Naive thymus-derived CD4-positive, alpha-beta T cell (primary cell): ENCODE measurements around the gene ATP9A. TPM values are rescaled to one million over a fixed set of nuclear protein-coding genes. Genes with fewer than 3 reads are reported as not detected.

Experiments
- ATAC-seq: fragments of 150-1000 bp; cut with Tn5 transposase; 2 replicates; pipeline ENCODE4 v1.10.0; 2021; ENCODE audit warnings: mild to moderate bottlenecking, moderate library complexity
- CTCF ChIA-PET: fragments of 350-600 bp; sonication (Branson Sonifier 250); formaldehyde crosslinking; loops from one replicate; lab custom pipeline; 2021; ENCODE audit warnings: antibody characterized with exemption; lab: Charles Lee
- POLR2A ChIA-PET: fragments of 350-600 bp; sonication (Branson Sonifier 250); formaldehyde crosslinking; loops from one replicate; lab custom pipeline; 2021; ENCODE audit warnings: antibody characterized with exemption, inconsistent platforms; lab: Charles Lee
- DNase-seq, 9 donors: peaks; one replicate each; pipeline versions ENCODE4 v3.0.0 to v3.0.0-alpha.2; 2020 to 2022; ENCODE audit warnings: mixed read lengths in 1 of 9
- H3K27ac ChIP-seq: one replicate; pipeline ENCODE4 v1.7.0; 2013; ENCODE audit warnings: mild to moderate bottlenecking, low read depth, low read length, moderate library complexity
- H3K27me3 ChIP-seq, 2 donors: one replicate each; pipeline ENCODE4 v1.7.0; 2013; ENCODE audit warnings: low read length in 2 of 2, mild to moderate bottlenecking in 2 of 2, moderate library complexity in 2 of 2; ENCODE audit not compliant: control insufficient read depth in 2 of 2, insufficient read depth in 2 of 2
- H3K36me3 ChIP-seq, 3 experiments: 1 replicate in 2 of 3; 2 replicates in 1 of 3; pipeline ENCODE4 v1.7.0; 2013; ENCODE audit warnings: low read length in 3 of 3, mild to moderate bottlenecking in 3 of 3, moderate library complexity in 1 of 3; ENCODE audit not compliant: insufficient read depth in 3 of 3, control insufficient read depth in 2 of 3
- H3K4me1 ChIP-seq, 2 donors: one replicate each; pipeline ENCODE4 v1.7.0; 2013; ENCODE audit warnings: low read length in 2 of 2, mild to moderate bottlenecking in 2 of 2, moderate library complexity in 1 of 2; ENCODE audit not compliant: control insufficient read depth in 2 of 2, insufficient read depth in 2 of 2
- H3K4me3 ChIP-seq: 2 replicates; pipeline ENCODE4 v1.7.0; 2013; ENCODE audit warnings: mild to moderate bottlenecking, low read length
- H3K9me3 ChIP-seq, 3 experiments: 1 replicate in 2 of 3; 2 replicates in 1 of 3; pipeline ENCODE4 v1.7.0; 2013; ENCODE audit warnings: low read length in 3 of 3; ENCODE audit not compliant: control insufficient read depth in 2 of 3
- H3K27ac Mint-ChIP-seq, 9 donors: one replicate each; pipeline ENCODE4 v1.8.0; 2020 to 2022; ENCODE audit warnings: mixed read lengths in 9 of 9, mild to moderate bottlenecking in 8 of 9, moderate library complexity in 5 of 9, inconsistent platforms in 2 of 9
- H3K27me3 Mint-ChIP-seq, 5 donors: one replicate each; pipeline ENCODE4 v1.8.0; 2021 to 2022; ENCODE audit warnings: mixed read lengths in 5 of 5, mild to moderate bottlenecking in 1 of 5
- H3K36me3 Mint-ChIP-seq, 5 donors: one replicate each; pipeline ENCODE4 v1.8.0; 2020 to 2022; ENCODE audit warnings: mixed read lengths in 5 of 5, mild to moderate bottlenecking in 3 of 5, inconsistent platforms in 1 of 5
- H3K4me1 Mint-ChIP-seq, 7 donors: one replicate each; pipeline ENCODE4 v1.8.0; 2020 to 2022; ENCODE audit warnings: mixed read lengths in 7 of 7, mild to moderate bottlenecking in 3 of 7, inconsistent platforms in 1 of 7
- H3K4me3 Mint-ChIP-seq, 10 donors: one replicate each; pipeline ENCODE4 v1.8.0; 2020 to 2022; ENCODE audit warnings: mild to moderate bottlenecking in 10 of 10, mixed read lengths in 10 of 10, moderate library complexity in 6 of 10, inconsistent platforms in 2 of 10
- H3K9me3 Mint-ChIP-seq, 11 donors: one replicate each; pipeline ENCODE4 v1.8.0; 2020 to 2022; ENCODE audit warnings: mixed read lengths in 11 of 11, mild to moderate bottlenecking in 4 of 11, inconsistent platforms in 1 of 11, moderate library complexity in 1 of 11
- intact Hi-C, 2 donors: fragments of 100-400 bp; cut with micrococcal nuclease; formaldehyde crosslinking; loops; one replicate each; pipeline ENCODE4 v1.15.1; 2023
- polyA plus RNA-seq, 2 donors: library from polyadenylated mRNA; unstranded; fragments of 300-500 nt; fragmentation: Illumina TruSeq; gene quantifications; one replicate each; pipeline ENCODE4 v1.2.3, GENCODE V29; 2021
- total RNA-seq, 6 experiments: library from RNA in 5 of 6; stranded (reverse) in 5 of 6; gene quantifications; 1 replicate in 5 of 6; 2 replicates in 1 of 6; pipeline ENCODE4 v1.2.3 and lab custom pipeline; 2021 to 2026

The ATP9A gene
- total and polyA plus RNA-seq, 7 experiments from 2014 or later = 0.05 to 2.0 (median 0.83) TPM; not detected in 3

- Histone ChIP-seq H3K27ac (no peak overlapping the region), H3K27me3 (no peaks in the 10 kb centered on the region), H3K9me3 (no peaks in the 10 kb centered on the region), H3K36me3 (no peaks in the 10 kb centered on the region), H3K4me3 (no peak overlapping the region), H3K4me1 (peaks cover 0 to 14% of the 10 kb centered on the region in 2 donors)
- Mint-ChIP-seq H3K27ac (no peak overlapping the region), H3K9me3 (no peaks in the 10 kb centered on the region), H3K27me3 (peaks cover 0 to 24% (median 3%) of the 10 kb centered on the region in 5 donors), H3K36me3 (no peaks in the 10 kb centered on the region), H3K4me1 (peaks cover 9 to 14% (median 11%) of the 10 kb centered on the region in 7 donors), H3K4me3 (no peak overlapping the region)
- intact Hi-C loops = no loop called here
- no peak for ATAC-seq
- DNase-seq = no peak
- POLR2A ChIA-PET = interaction anchor here (0.7 kb wide), 1 partner anchor 29 kb away, joined by 3 read pairs; no protein-coding TSS in a partner anchor
- CTCF ChIA-PET = no interaction called here
Observed at GRCh38 chr20:51668515-51668914, 99.7 kb downstream of the ATP9A start.

- Histone ChIP-seq H3K27ac (no peak overlapping the region), H3K36me3 (no peaks in the 10 kb centered on the region), H3K27me3 (no peaks in the 10 kb centered on the region), H3K4me1 (peaks cover 0 to 14% of the 10 kb centered on the region in 2 donors), H3K4me3 (no peak overlapping the region), H3K9me3 (no peaks in the 10 kb centered on the region)
- peak overlapping the region in 1 of 10 donors; percentile 20 for H3K4me3 Mint-ChIP-seq
- no peaks in the 10 kb centered on the region for H3K36me3 Mint-ChIP-seq
- no peak for ATAC-seq
- ChIA-PET POLR2A (no interaction called here), CTCF (no interaction called here)
- peaks cover 0 to 24% (median 3%) of the 10 kb centered on the region in 5 donors for H3K27me3 Mint-ChIP-seq
- peak overlapping the region in 6 of 9 donors; percentile 18 to 73 (median 44) for H3K27ac Mint-ChIP-seq
- intact Hi-C loops = no loop called here
- H3K4me1 Mint-ChIP-seq = peaks cover 9 to 14% (median 11%) of the 10 kb centered on the region in 7 donors
- H3K9me3 Mint-ChIP-seq = no peaks in the 10 kb centered on the region
- DNase-seq = no peak
Observed at GRCh38 chr20:51667491-51667890, 100.7 kb downstream of the ATP9A start.

DNA sequence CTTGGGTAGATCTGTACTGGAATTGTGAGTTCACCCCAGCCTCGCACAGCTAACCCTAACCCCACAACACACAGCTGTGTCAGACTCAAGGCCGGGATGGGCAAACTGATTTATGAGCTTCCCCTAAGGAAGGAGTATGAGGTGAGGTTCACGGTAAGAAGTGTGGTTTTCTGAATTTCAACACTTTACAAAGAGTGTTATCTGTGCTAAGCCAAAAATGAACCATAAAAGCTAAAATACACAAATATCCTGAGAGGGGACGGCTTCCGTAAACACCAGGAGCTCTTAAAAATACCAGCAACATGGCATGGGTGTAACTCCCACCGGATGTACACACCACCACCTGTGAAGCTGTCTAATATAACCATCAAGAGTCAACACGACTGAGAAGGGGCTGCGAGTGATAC lies 101.2 kb downstream of the ATP9A start:
- Mint-ChIP-seq H3K27ac (peak overlapping the region in 8 of 9 donors; percentile 6 to 73 (median 44)), H3K9me3 (no peaks in the 10 kb centered on the region), H3K27me3 (peaks cover 0 to 24% (median 3%) of the 10 kb centered on the region in 5 donors), H3K36me3 (no peaks in the 10 kb centered on the region), H3K4me1 (peaks cover 9 to 14% (median 12%) of the 10 kb centered on the region in 7 donors), H3K4me3 (peak overlapping the region in 6 of 10 donors; percentile 20 to 50 (median 24))
- ChIA-PET POLR2A (no interaction called here), CTCF (interaction anchor here (1.2 kb wide), 1 partner anchor 295 kb away, joined by 3 read pairs; no protein-coding TSS in a partner anchor)
- DNase-seq (peak in 1 of 9 donors; percentile 8), ATAC-seq (peak; percentile 69)
- Histone ChIP-seq H3K27ac (no peak overlapping the region), H3K36me3 (no peaks in the 10 kb centered on the region), H3K9me3 (no peaks in the 10 kb centered on the region), H3K27me3 (no peaks in the 10 kb centered on the region), H3K4me1 (peaks cover 0 to 15% of the 10 kb centered on the region in 2 donors), H3K4me3 (no peak overlapping the region)
- intact Hi-C loops = no loop called here

GRCh38 chr20:51666126-51666525 lies 102.1 kb downstream of the ATP9A start:
- ATAC-seq (no peak), DNase-seq (no peak)
- Histone ChIP-seq H3K4me3 (no peak overlapping the region), H3K27me3 (no peaks in the 10 kb centered on the region), H3K9me3 (no peaks in the 10 kb centered on the region), H3K4me1 (peaks cover 0 to 24% of the 10 kb centered on the region in 2 donors), H3K27ac (no peak overlapping the region), H3K36me3 (no peaks in the 10 kb centered on the region)
- CTCF ChIA-PET = interaction anchor here (0.7 to 1.2 kb wide), 2 partner anchors 294 to 1226 kb away, joined by 3 read pairs; no protein-coding TSS in a partner anchor
- POLR2A ChIA-PET = no interaction called here
- H3K4me1 Mint-ChIP-seq = peaks cover 10 to 20% (median 13%) of the 10 kb centered on the region in 7 donors
- peaks cover 0 to 22% (median 3%) of the 10 kb centered on the region in 5 donors for H3K27me3 Mint-ChIP-seq
- intact Hi-C loops = no loop called here
- H3K4me3 Mint-ChIP-seq = no peak overlapping the region
- H3K27ac Mint-ChIP-seq = no peak overlapping the region
- H3K9me3 Mint-ChIP-seq = no peaks in the 10 kb centered on the region
- no peaks in the 10 kb centered on the region for H3K36me3 Mint-ChIP-seq

GRCh38 chr20:51665543-51666118 lies 102.6 kb downstream of the ATP9A start:
- Histone ChIP-seq H3K27ac (no peak overlapping the region), H3K4me3 (no peak overlapping the region), H3K4me1 (peaks cover 0 to 25% of the 10 kb centered on the region in 2 donors), H3K9me3 (no peaks in the 10 kb centered on the region), H3K27me3 (no peaks in the 10 kb centered on the region), H3K36me3 (no peaks in the 10 kb centered on the region)
- no peak overlapping the region for H3K4me3 Mint-ChIP-seq
- no peak for DNase-seq
- no peaks in the 10 kb centered on the region for H3K36me3 Mint-ChIP-seq
- H3K27ac Mint-ChIP-seq = no peak overlapping the region
- peaks cover 10 to 20% (median 13%) of the 10 kb centered on the region in 7 donors for H3K4me1 Mint-ChIP-seq
- ChIA-PET POLR2A (no interaction called here), CTCF (interaction anchor here (0.7 kb wide), 2 partner anchors 350 to 1226 kb away, joined by 3 read pairs; no protein-coding TSS in a partner anchor)
- H3K27me3 Mint-ChIP-seq = peaks cover 0 to 17% (median 3%) of the 10 kb centered on the region in 5 donors
- H3K9me3 Mint-ChIP-seq = no peaks in the 10 kb centered on the region
- no peak for ATAC-seq
- intact Hi-C loops = no loop called here

DNA sequence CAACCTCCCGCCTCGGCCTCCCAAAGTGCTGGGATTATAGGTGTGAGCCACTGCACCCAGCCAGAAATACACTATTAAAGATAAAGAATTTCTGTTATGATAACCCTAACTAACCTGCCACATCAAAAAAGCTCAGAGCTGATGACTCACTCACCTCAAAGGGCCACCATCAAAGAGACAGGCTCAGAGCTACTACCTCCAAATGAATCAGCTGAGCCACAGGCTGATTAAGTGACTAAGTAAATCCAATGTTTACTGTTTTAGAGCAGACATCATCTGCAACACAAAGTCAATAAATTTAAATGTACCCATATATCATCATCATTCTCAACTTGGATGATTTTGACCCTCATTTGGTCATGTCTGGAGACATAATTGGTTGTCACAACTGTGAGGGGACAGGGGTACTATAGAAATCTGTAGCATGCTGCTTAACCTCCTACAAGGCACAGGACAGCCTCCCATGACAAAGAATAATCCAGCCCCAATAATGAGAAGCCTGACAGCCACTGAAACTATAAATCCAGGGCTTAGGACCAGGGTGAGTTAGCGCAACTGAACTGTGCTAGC lies 106.5 kb downstream of the ATP9A start:
- Histone ChIP-seq H3K4me1 (peaks cover 0 to 20% of the 10 kb centered on the region in 2 donors), H3K36me3 (no peaks in the 10 kb centered on the region), H3K9me3 (no peaks in the 10 kb centered on the region), H3K27me3 (no peaks in the 10 kb centered on the region), H3K27ac (no peak overlapping the region), H3K4me3 (no peak overlapping the region)
- intact Hi-C loops = no loop called here
- peak; percentile 64 for ATAC-seq
- Mint-ChIP-seq H3K4me3 (no peak overlapping the region), H3K27ac (peak overlapping the region in 1 of 9 donors; percentile 19), H3K9me3 (no peaks in the 10 kb centered on the region), H3K36me3 (no peaks in the 10 kb centered on the region), H3K27me3 (peaks cover 0 to 4% (median 0%) of the 10 kb centered on the region in 5 donors), H3K4me1 (peaks cover 1 to 13% (median 4%) of the 10 kb centered on the region in 7 donors)
- CTCF ChIA-PET = no interaction called here
- POLR2A ChIA-PET = no interaction called here
- peak in 1 of 9 donors; percentile 40 for DNase-seq
